Measurements from ENCODE around the gene BIRC2. TPM values are rescaled to one million over a fixed set of nuclear protein-coding genes. Genes with fewer than 3 reads are reported as not detected.
A peak's percentile ranks its signal among the peaks of the same experiment; 100 is the strongest.

BIRC2 gene
- total and polyA plus RNA-seq, 2 donors from 2014 or later: 34.0 to 42.4 TPM

DNA sequence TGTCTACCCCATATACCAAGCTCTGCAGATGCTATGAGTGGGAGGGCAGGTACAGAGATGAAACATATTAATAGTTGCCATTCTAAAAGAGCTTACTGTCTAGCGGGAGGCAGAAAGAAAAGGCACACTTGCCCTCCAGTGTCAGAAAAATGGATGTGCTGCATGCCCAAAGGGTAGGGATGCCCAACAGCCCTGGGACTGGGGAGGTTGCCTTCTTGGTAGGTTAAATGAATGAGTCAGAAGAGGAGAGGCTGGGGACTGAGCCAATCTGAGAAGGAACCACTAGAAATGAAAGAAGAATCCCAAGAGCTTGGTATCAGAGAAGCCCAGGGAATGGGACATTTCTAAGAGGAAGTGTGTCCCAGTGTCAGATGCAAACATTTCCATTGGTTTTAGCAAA lies 28.5 kb upstream of the BIRC2 start:
- FAIRE-seq: no peak

GRCh38 chr11:102319544-102319943 lies 27.5 kb upstream of the BIRC2 start:
- peaks cover 0 to 2% (median 0%) of the 10 kb centered on the region in 3 donors for H3K4me1 ChIP-seq (ENCODE audit: control insufficient read depth in 2 of 3, insufficient read depth in 2 of 3, low read depth in 1 of 3, low read length in 3 of 3)
- H3K27me3 ChIP-seq (ENCODE audit: control insufficient read depth, insufficient read depth, low read length): no peaks in the 10 kb centered on the region
- no peaks in the 10 kb centered on the region for H3K36me3 ChIP-seq (ENCODE audit: control insufficient read depth in 2 of 3, insufficient read depth in 3 of 3, low read length in 3 of 3)
- no peak overlapping the region for H3K27ac ChIP-seq (ENCODE audit: low read depth in 2 of 2, low read length in 2 of 2)
- TF ChIP-seq, protein P1, sequence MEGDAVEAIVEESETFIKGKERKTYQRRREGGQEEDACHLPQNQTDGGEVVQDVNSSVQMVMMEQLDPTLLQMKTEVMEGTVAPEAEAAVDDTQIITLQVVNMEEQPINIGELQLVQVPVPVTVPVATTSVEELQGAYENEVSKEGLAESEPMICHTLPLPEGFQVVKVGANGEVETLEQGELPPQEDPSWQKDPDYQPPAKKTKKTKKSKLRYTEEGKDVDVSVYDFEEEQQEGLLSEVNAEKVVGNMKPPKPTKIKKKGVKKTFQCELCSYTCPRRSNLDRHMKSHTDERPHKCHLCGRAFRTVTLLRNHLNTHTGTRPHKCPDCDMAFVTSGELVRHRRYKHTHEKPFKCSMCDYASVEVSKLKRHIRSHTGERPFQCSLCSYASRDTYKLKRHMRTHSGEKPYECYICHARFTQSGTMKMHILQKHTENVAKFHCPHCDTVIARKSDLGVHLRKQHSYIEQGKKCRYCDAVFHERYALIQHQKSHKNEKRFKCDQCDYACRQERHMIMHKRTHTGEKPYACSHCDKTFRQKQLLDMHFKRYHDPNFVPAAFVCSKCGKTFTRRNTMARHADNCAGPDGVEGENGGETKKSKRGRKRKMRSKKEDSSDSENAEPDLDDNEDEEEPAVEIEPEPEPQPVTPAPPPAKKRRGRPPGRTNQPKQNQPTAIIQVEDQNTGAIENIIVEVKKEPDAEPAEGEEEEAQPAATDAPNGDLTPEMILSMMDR (IDR thresholded peaks at IDR 0.05; ENCODE audit: borderline replicate concordance, extremely low read depth, insufficient read depth): no peak
- DNase-seq (no peak), FAIRE-seq (no peak)
- H3K4me3 ChIP-seq (ENCODE audit: low read length in 3 of 3): peak overlapping the region in 1 of 3 donors; percentile 38
- intact Hi-C loops (cut with DNase I): no loop called here
- H3K9me3 ChIP-seq (ENCODE audit: control insufficient read depth in 2 of 3, insufficient read depth in 1 of 3, low read length in 3 of 3): no peaks in the 10 kb centered on the region
- no peak overlapping the region for H3K9ac ChIP-seq (ENCODE audit: low read length in 3 of 3)

More for the DNA sequence above, 28.5 kb upstream of the BIRC2 start:
- H3K27ac ChIP-seq (ENCODE audit: low read depth in 2 of 2, low read length in 2 of 2): no peak overlapping the region
- H3K4me3 ChIP-seq (ENCODE audit: low read length in 3 of 3): peak overlapping the region in 2 of 3 donors; percentile 85 to 87
- H3K9me3 ChIP-seq (ENCODE audit: control insufficient read depth in 2 of 3, insufficient read depth in 1 of 3, low read length in 3 of 3): no peaks in the 10 kb centered on the region
- DNase-seq: no peak
- peaks cover 0 to 2% (median 0%) of the 10 kb centered on the region in 3 donors for H3K4me1 ChIP-seq (ENCODE audit: control insufficient read depth in 2 of 3, insufficient read depth in 2 of 3, low read depth in 1 of 3, low read length in 3 of 3)
- intact Hi-C loops (cut with DNase I): no loop called here
- TF ChIP-seq, protein P1 (IDR thresholded peaks at IDR 0.05; ENCODE audit: borderline replicate concordance, extremely low read depth, insufficient read depth): no peak
- H3K27me3 ChIP-seq (ENCODE audit: control insufficient read depth, insufficient read depth, low read length): no peaks in the 10 kb centered on the region
- H3K9ac ChIP-seq (ENCODE audit: low read length in 3 of 3): no peak overlapping the region
- no peaks in the 10 kb centered on the region for H3K36me3 ChIP-seq (ENCODE audit: control insufficient read depth in 2 of 3, insufficient read depth in 3 of 3, low read length in 3 of 3)

DNA sequence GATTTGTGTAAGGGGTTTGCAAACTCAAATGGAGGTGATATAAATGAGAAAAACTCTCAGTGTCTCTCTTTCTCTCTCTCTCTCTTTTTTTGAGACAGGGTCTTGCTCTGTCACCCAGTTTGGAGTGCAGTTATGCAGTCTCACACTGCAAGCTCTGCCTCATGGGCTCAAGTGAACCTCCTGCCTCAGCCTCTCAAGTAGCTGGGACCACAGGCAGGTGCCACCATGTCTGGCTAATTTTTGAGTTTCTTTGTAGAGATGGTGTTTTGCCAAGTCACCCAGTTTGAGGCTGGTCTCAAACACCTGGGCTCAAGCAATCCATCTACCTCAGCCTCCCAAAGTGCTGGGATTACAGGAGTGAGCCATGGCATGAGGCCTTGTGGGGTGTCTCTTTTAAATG lies 26.8 kb upstream of the BIRC2 start:
- intact Hi-C loops (cut with DNase I): no loop called here
- Histone ChIP-seq H3K9me3 (ENCODE audit: control insufficient read depth in 2 of 3, insufficient read depth in 1 of 3, low read length in 3 of 3) (no peaks in the 10 kb centered on the region), H3K27ac (ENCODE audit: low read depth in 2 of 2, low read length in 2 of 2) (no peak overlapping the region), H3K4me1 (ENCODE audit: control insufficient read depth in 2 of 3, insufficient read depth in 2 of 3, low read depth in 1 of 3, low read length in 3 of 3) (peaks cover 0 to 2% (median 0%) of the 10 kb centered on the region in 3 donors), H3K27me3 (ENCODE audit: control insufficient read depth, insufficient read depth, low read length) (no peaks in the 10 kb centered on the region), H3K4me3 (ENCODE audit: low read length in 3 of 3) (no peak overlapping the region), H3K9ac (ENCODE audit: low read length in 3 of 3) (no peak overlapping the region), H3K36me3 (ENCODE audit: control insufficient read depth in 2 of 3, insufficient read depth in 3 of 3, low read length in 3 of 3) (no peaks in the 10 kb centered on the region)
- TF ChIP-seq, protein P1 (IDR thresholded peaks at IDR 0.05; ENCODE audit: borderline replicate concordance, extremely low read depth, insufficient read depth): no peak
- no peak for FAIRE-seq
- no peak for DNase-seq

DNA sequence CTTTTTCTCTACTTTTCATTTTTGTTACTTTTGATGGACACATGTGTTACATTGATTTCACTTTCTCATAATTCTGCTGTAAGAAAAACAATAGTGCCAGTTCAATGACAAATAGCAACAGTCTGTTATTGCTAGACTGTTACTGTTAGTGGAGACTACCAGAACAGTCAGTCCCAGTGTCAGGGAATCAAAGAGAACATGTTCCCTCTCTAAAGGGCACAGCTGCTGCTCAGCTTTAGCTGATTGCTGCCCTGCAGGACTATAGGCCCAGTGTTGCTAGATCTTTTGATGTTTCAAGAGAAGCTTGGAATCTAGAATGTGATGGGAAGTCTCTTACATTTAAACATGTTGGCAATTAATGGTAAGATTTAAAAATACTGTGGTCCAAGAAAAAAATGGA lies 26.3 kb upstream of the BIRC2 start:
- Histone ChIP-seq H3K4me3 (ENCODE audit: low read length in 3 of 3) (no peak overlapping the region), H3K9me3 (ENCODE audit: control insufficient read depth in 2 of 3, insufficient read depth in 1 of 3, low read length in 3 of 3) (no peaks in the 10 kb centered on the region), H3K9ac (ENCODE audit: low read length in 3 of 3) (no peak overlapping the region), H3K36me3 (ENCODE audit: control insufficient read depth in 2 of 3, insufficient read depth in 3 of 3, low read length in 3 of 3) (no peaks in the 10 kb centered on the region), H3K27me3 (ENCODE audit: control insufficient read depth, insufficient read depth, low read length) (no peaks in the 10 kb centered on the region), H3K27ac (ENCODE audit: low read depth in 2 of 2, low read length in 2 of 2) (no peak overlapping the region), H3K4me1 (ENCODE audit: control insufficient read depth in 2 of 3, insufficient read depth in 2 of 3, low read depth in 1 of 3, low read length in 3 of 3) (peaks cover 0 to 2% (median 0%) of the 10 kb centered on the region in 3 donors)
- FAIRE-seq (no peak), DNase-seq (no peak)
- intact Hi-C loops (cut with DNase I): no loop called here
- TF ChIP-seq, protein P1 (IDR thresholded peaks at IDR 0.05; ENCODE audit: borderline replicate concordance, extremely low read depth, insufficient read depth): no peak

Measured in kidney (tissue), 14 donors.